Measurements from ENCODE around the gene COG5. TPM values are rescaled to one million over a fixed set of nuclear protein-coding genes. Genes with fewer than 3 reads are reported as not detected.

Gene COG5
- total RNA-seq, 1 experiment from 2014 or later = 20.2 TPM

DNA sequence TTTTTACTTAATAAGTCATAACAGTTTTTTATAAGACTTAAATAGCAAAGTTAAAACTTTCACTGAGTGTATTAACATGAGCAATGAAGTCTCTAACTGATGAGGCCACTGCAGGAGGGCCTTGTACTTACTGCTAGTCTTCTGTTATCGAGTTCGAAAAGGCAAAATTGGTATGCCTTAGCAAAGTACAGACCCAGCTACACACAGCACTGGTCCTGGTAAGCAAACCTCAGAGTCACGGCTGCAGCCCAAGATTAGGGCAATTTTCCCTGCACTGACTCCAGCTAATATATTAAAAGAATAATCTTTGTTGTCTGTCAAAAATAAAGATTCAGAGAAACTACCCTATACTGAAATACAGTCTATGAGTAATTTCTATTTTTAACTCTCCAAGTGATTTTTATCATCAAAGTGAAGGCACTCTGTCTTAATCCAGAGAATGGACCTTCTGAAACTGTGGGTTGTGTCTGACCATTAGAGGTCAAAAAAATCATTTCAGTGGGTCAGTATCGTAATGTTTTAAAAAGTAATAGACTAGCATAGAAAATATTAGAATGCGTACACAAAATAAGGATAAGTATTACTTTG is 309.2 kb downstream of the COG5 start:
- Mint-ChIP-seq H3K4me1 (peaks cover 5 to 6% of the 10 kb centered on the region in 2 experiments; a peak in 3 of 4 replicates), H3K9me3 (peaks cover 0 to 3% of the 10 kb centered on the region in 2 experiments; a peak in 1 of 5 replicates), H3K4me3 (no peak overlapping the region), H3K36me3 (ENCODE audit: insufficient read depth in 1 of 3, low read depth in 3 of 3) (no peaks in the 10 kb centered on the region), H3K27ac (no peak overlapping the region), H3K27me3 (ENCODE audit: low read depth) (no peaks in the 10 kb centered on the region)
- no peak overlapping the region for H3K56ac ChIP-seq (ENCODE audit: insufficient read length, low read depth, low read length)
- H4K91ac ChIP-seq (ENCODE audit: insufficient read length, low read depth, low read length) = no peak overlapping the region
- no peaks in the 10 kb centered on the region for H4K20me1 ChIP-seq (ENCODE audit: control insufficient read depth, insufficient read depth, insufficient read length)
- H3K79me2 ChIP-seq (ENCODE audit: insufficient read depth, low read length) = no peaks in the 10 kb centered on the region
- no peak overlapping the region for H2BK20ac ChIP-seq (ENCODE audit: low read depth, low read length, poor library complexity, severe bottlenecking)
- no peak overlapping the region for H2AFZ ChIP-seq (ENCODE audit: low read length)
- WGBS (ENCODE audit: extremely low coverage, insufficient read length, low lambda C conversion rate) = no CpG with 5 or more reads among the region's 5 CpGs
- no peak overlapping the region for H3K9ac ChIP-seq (ENCODE audit: extremely low read depth, insufficient read length, low read length)
- TF ChIP-seq CTCF (conservative IDR thresholded peaks at IDR 0.05) = no peak
- H3K79me1 ChIP-seq (ENCODE audit: insufficient read depth, low read depth, low read length, poor library complexity, severe bottlenecking) = no peaks in the 10 kb centered on the region
- H3K14ac ChIP-seq (ENCODE audit: insufficient read depth, low read length) = no peak overlapping the region
- no peaks in the 10 kb centered on the region for H3K9me3 ChIP-seq (ENCODE audit: control insufficient read depth, low read depth, low read length)
- no peaks in the 10 kb centered on the region for H3K23me2 ChIP-seq (ENCODE audit: insufficient read length, low read depth, low read length, poor library complexity, severe bottlenecking)
- H3K4ac ChIP-seq (ENCODE audit: low read depth, low read length) = no peak overlapping the region
- H3K4me2 ChIP-seq (ENCODE audit: insufficient read depth, insufficient read length, low read length) = no peak overlapping the region
- DNase-seq = no peak
- H3K18ac ChIP-seq (ENCODE audit: insufficient read length, low read depth, low read length) = no peak overlapping the region
- no peak overlapping the region for H2BK5ac ChIP-seq (ENCODE audit: insufficient read length, low read length)
- H3T11ph ChIP-seq (ENCODE audit: low read length) = no peak overlapping the region
- no peak overlapping the region for H2BK12ac ChIP-seq (ENCODE audit: insufficient read length, low read depth, low read length)
- no peak overlapping the region for H3K23ac ChIP-seq (ENCODE audit: insufficient read length, low read depth, low read length)
- no peaks in the 10 kb centered on the region for H3K27me3 ChIP-seq (ENCODE audit: insufficient read depth, low read length)
- H4K8ac ChIP-seq (replicated peaks; ENCODE audit: insufficient read length, low read depth, low read length) = no peak overlapping the region
- H3K4me1 ChIP-seq (ENCODE audit: insufficient read depth, low read length) = no peaks in the 10 kb centered on the region; the same call in 1 of the 2 replicates
- no peak overlapping the region for H4K5ac ChIP-seq (ENCODE audit: insufficient read length, low read depth, low read length)
- no peak overlapping the region for H2BK15ac ChIP-seq (ENCODE audit: low read depth, low read length)
- H2AK5ac ChIP-seq (ENCODE audit: insufficient read length, low read length) = no peak overlapping the region
- no peak overlapping the region for H3K27ac ChIP-seq (ENCODE audit: insufficient read length, low read depth, low read length)
- no peak overlapping the region for H2BK120ac ChIP-seq (ENCODE audit: low read depth, low read length, poor library complexity, severe bottlenecking)

Data from H9 (cell line).